Trophoblast cell (in vitro differentiated cells and primary cell): Measurements from ENCODE around the gene HECTD4.

Experiments used
- DNase-seq, 2 donors: peaks; one replicate each; pipeline ENCODE4 v3.0.0-alpha.2; 2016
- H2AFZ ChIP-seq: 2 replicates; pipeline ENCODE4 v1.6.1; 2013; ENCODE audit warnings: low read length, moderate library complexity, mild to moderate bottlenecking; ENCODE audit not compliant: insufficient read depth, poor library complexity
- H2AK5ac ChIP-seq: 2 replicates; pipeline ENCODE4 v1.6.1; 2013; ENCODE audit warnings: mild to moderate bottlenecking, low read length
- H2BK120ac ChIP-seq: 2 replicates; pipeline ENCODE4 v1.6.1; 2013; ENCODE audit warnings: low read length, mild to moderate bottlenecking, moderate library complexity; ENCODE audit not compliant: insufficient read depth, poor library complexity
- H2BK12ac ChIP-seq: 2 replicates; pipeline ENCODE4 v1.6.1; 2013; ENCODE audit warnings: mild to moderate bottlenecking, low read length, moderate library complexity
- H2BK5ac ChIP-seq: 2 replicates; pipeline ENCODE4 v1.6.1; 2013; ENCODE audit warnings: low read length, low read depth, moderate library complexity, mild to moderate bottlenecking; ENCODE audit not compliant: poor library complexity
- H3K14ac ChIP-seq: 2 replicates; pipeline ENCODE4 v1.6.1; 2013; ENCODE audit warnings: mild to moderate bottlenecking, low read length
- H3K18ac ChIP-seq: 2 replicates; pipeline ENCODE4 v1.6.1; 2013; ENCODE audit warnings: mild to moderate bottlenecking, low read length
- H3K23ac ChIP-seq: 2 replicates; pipeline ENCODE4 v1.6.1; 2013; ENCODE audit warnings: low read length
- H3K27ac ChIP-seq: 2 replicates; pipeline ENCODE4 v1.5.1; 2013; ENCODE audit warnings: low read depth, mild to moderate bottlenecking, inconsistent platforms, low read length, moderate library complexity
- H3K27me3 ChIP-seq: 2 replicates; pipeline ENCODE4 v1.6.1; 2013; ENCODE audit warnings: inconsistent platforms, mild to moderate bottlenecking, low read length, moderate library complexity; ENCODE audit not compliant: insufficient read depth
- H3K36me3 ChIP-seq, 2 experiments: 1 replicate in 1 of 2; 2 replicates in 1 of 2; pipeline ENCODE4 v1.6.1; 2013; ENCODE audit warnings: low read length in 2 of 2, mild to moderate bottlenecking in 2 of 2, moderate library complexity in 1 of 2; ENCODE audit not compliant: insufficient read depth in 2 of 2, control insufficient read depth in 1 of 2
- H3K4ac ChIP-seq: 2 replicates; pipeline ENCODE4 v1.6.1; 2013; ENCODE audit warnings: low read depth, mild to moderate bottlenecking, low read length, moderate library complexity
- H3K4me1 ChIP-seq, 2 experiments: 1 replicate in 1 of 2; 2 replicates in 1 of 2; pipeline ENCODE4 v1.6.1; 2013; ENCODE audit warnings: low read length in 2 of 2, mild to moderate bottlenecking in 2 of 2, moderate library complexity in 1 of 2; ENCODE audit not compliant: insufficient read depth in 2 of 2, control insufficient read depth in 1 of 2
- H3K4me2 ChIP-seq: 2 replicates; pipeline ENCODE4 v1.6.1; 2013; ENCODE audit warnings: inconsistent platforms, mild to moderate bottlenecking, low read length, moderate library complexity
- H3K4me3 ChIP-seq: 2 replicates; pipeline ENCODE4 v1.5.1; 2013; ENCODE audit warnings: mild to moderate bottlenecking, low read depth, low read length, inconsistent platforms
- H3K79me1 ChIP-seq: one replicate; pipeline ENCODE4 v1.6.1; 2013; ENCODE audit warnings: low read length
- H3K79me2 ChIP-seq: 2 replicates; pipeline ENCODE4 v1.6.1; 2013; ENCODE audit warnings: low read length, mild to moderate bottlenecking; ENCODE audit not compliant: control insufficient read depth, insufficient read depth, poor library complexity
- H3K9ac ChIP-seq: 2 replicates; pipeline ENCODE4 v1.6.1; 2013; ENCODE audit warnings: mild to moderate bottlenecking, low read length
- H3K9me3 ChIP-seq: 2 replicates; pipeline ENCODE4 v1.6.1; 2013; ENCODE audit warnings: low read depth, mild to moderate bottlenecking, control low read depth, inconsistent platforms, low read length; ENCODE audit not compliant: insufficient read depth
- H4K12ac ChIP-seq: 2 replicates; pipeline ENCODE4 v1.6.1; 2013; ENCODE audit warnings: low read depth, mild to moderate bottlenecking, low read length, moderate library complexity
- H4K8ac ChIP-seq: 2 replicates; pipeline ENCODE4 v1.6.1; 2013; ENCODE audit warnings: low read depth, mild to moderate bottlenecking, low read length, moderate library complexity
- H4K91ac ChIP-seq: one replicate; pipeline ENCODE4 v1.6.1; 2013; ENCODE audit warnings: low read depth, mild to moderate bottlenecking, low read length, moderate library complexity
- WGBS: extraction: QIAGEN DNeasy Blood & Tissue Kit; methylation state at CpG from one replicate; pipeline ENCODE4 v1.1.7; 2013; ENCODE audit warnings: missing lambda C conversion rate; ENCODE audit not compliant: insufficient read length, insufficient coverage; ENCODE audit errors: extremely low coverage; 5-methylcytosine and 5-hydroxymethylcytosine counted together

HECTD4 gene

GRCh38 chr12:112166051-112167015, 215.9 kb downstream of the HECTD4 start:
- Histone ChIP-seq H3K79me2 (no peaks in the 10 kb centered on the region), H3K23ac (no peak overlapping the region), H3K79me1 (no peaks in the 10 kb centered on the region), H3K36me3 (peaks cover 34 to 35% of the 10 kb centered on the region in 2 experiments), H3K4me1 (no peaks in the 10 kb centered on the region), H4K91ac (no peak overlapping the region), H3K14ac (no peak overlapping the region), H2AK5ac (no peak overlapping the region), H3K27me3 (no peaks in the 10 kb centered on the region), H2BK120ac (no peak overlapping the region), H3K4me3 (no peak overlapping the region), H4K8ac (no peak overlapping the region), H2AFZ (no peak overlapping the region), H3K9ac (no peak overlapping the region), H2BK5ac (no peak overlapping the region), H3K4ac (no peak overlapping the region), H3K9me3 (no peaks in the 10 kb centered on the region), H3K18ac (no peak overlapping the region), H2BK12ac (no peak overlapping the region), H3K27ac (no peak overlapping the region), H4K12ac (no peak overlapping the region), H3K4me2 (no peak overlapping the region)
- DNase-seq: no peak
- no CpG with 5 or more reads among the region's 26 CpGs for WGBS

DNA sequence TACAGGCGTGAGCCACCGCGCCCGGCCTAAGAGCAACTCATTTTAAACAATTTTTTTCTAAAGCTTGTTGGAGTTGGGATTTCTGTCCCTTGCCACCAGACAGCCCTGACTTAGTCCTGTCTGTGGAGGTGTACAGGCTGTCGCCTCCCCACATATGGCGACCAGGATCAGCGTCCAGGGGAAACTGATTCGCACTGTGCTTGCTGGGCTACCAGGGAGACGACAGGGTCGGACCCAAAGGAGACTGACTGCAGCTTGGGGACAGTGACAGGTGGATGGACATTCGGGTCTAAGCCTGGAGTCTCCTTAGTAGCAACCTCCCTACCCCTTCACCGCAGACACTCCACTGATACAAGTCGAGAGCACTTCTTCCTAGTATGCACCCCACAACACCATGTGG, 216.6 kb downstream of the HECTD4 start:
- Histone ChIP-seq H3K23ac (no peak overlapping the region), H2AFZ (no peak overlapping the region), H3K9ac (no peak overlapping the region), H3K18ac (no peak overlapping the region), H3K27me3 (no peaks in the 10 kb centered on the region), H3K4me1 (no peaks in the 10 kb centered on the region), H4K91ac (no peak overlapping the region), H3K27ac (no peak overlapping the region), H3K9me3 (no peaks in the 10 kb centered on the region), H3K36me3 (peaks cover 33% of the 10 kb centered on the region in 2 experiments), H3K4me2 (no peak overlapping the region), H3K14ac (no peak overlapping the region), H4K8ac (no peak overlapping the region), H3K79me1 (no peaks in the 10 kb centered on the region), H3K4me3 (no peak overlapping the region), H2AK5ac (no peak overlapping the region), H3K79me2 (no peaks in the 10 kb centered on the region), H2BK5ac (no peak overlapping the region), H2BK120ac (no peak overlapping the region), H2BK12ac (no peak overlapping the region), H4K12ac (no peak overlapping the region), H3K4ac (no peak overlapping the region)
- no peak for DNase-seq
- no CpG with 5 or more reads among the region's 13 CpGs for WGBS

GRCh38 chr12:112164011-112164660, 218.1 kb downstream of the HECTD4 start:
- Histone ChIP-seq H3K14ac (no peak overlapping the region), H2BK12ac (no peak overlapping the region), H2BK120ac (no peak overlapping the region), H3K4me1 (no peaks in the 10 kb centered on the region), H3K79me2 (no peaks in the 10 kb centered on the region), H4K91ac (no peak overlapping the region), H3K4me3 (no peak overlapping the region), H3K4me2 (no peak overlapping the region), H4K12ac (no peak overlapping the region), H3K9ac (no peak overlapping the region), H3K36me3 (peaks cover 30 to 40% of the 10 kb centered on the region in 2 experiments), H3K18ac (no peak overlapping the region), H4K8ac (no peak overlapping the region), H3K23ac (no peak overlapping the region), H3K9me3 (peaks cover 5% of the 10 kb centered on the region), H2AK5ac (no peak overlapping the region), H3K27ac (no peak overlapping the region), H3K27me3 (no peaks in the 10 kb centered on the region), H2AFZ (no peak overlapping the region), H3K79me1 (no peaks in the 10 kb centered on the region), H2BK5ac (no peak overlapping the region), H3K4ac (no peak overlapping the region)
- no peak for DNase-seq
- no CpG with 5 or more reads among the region's 26 CpGs for whole genome bisulfite sequencing

DNA sequence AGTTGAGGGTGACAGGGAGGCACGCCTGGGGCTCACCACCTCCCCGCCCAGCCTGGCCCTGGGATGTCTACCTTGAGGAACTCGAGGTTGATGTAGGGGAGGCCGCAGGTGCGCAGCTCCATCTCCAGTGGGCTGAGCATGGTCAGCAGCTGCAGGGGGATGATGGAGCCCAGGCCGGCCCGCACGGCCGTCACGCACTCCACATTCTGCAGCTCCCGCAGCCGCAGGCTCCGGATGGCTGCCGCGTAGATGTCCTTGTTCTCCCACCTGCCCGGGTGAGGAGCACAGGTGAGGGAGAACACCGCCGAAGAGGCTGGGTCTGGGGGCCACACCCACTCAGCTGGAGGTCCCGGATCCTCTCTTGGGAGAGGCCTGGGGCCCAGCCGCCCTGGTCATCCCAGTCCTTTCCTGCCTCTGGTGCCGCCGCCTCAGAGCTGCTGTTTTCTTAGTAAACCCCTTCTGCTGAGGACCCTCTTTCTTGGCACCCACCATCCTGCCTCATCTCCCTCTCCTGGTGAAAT, 218.7 kb downstream of the HECTD4 start:
- Histone ChIP-seq H2BK5ac (no peak overlapping the region), H4K91ac (no peak overlapping the region), H3K4me2 (no peak overlapping the region), H3K4ac (no peak overlapping the region), H3K36me3 (peaks cover 31 to 44% of the 10 kb centered on the region in 2 experiments), H2AFZ (no peak overlapping the region), H3K4me1 (no peaks in the 10 kb centered on the region), H3K79me1 (no peaks in the 10 kb centered on the region), H4K12ac (no peak overlapping the region), H3K27me3 (no peaks in the 10 kb centered on the region), H3K27ac (no peak overlapping the region), H3K4me3 (no peak overlapping the region), H3K9me3 (peaks cover 5% of the 10 kb centered on the region), H3K79me2 (no peaks in the 10 kb centered on the region), H3K23ac (no peak overlapping the region), H3K14ac (no peak overlapping the region), H2BK12ac (no peak overlapping the region), H2BK120ac (no peak overlapping the region), H4K8ac (no peak overlapping the region), H2AK5ac (no peak overlapping the region), H3K9ac (no peak overlapping the region), H3K18ac (no peak overlapping the region)
- WGBS: no CpG with 5 or more reads among the region's 22 CpGs
- DNase-seq: no peak
